GM08714 (cell line): Measurements from ENCODE around the gene DAB2IP.

Experiments
- H3K4me3 ChIP-seq: fragments of 200-500 bp; sonication (Bioruptor generic); 2 replicates; pipeline ENCODE4 v1.5.1; 2014; ENCODE audit warnings: mild to moderate bottlenecking, low read length, inconsistent platforms
- ZNF274 ChIP-seq: IDR thresholded peaks from 2 replicates; pipeline ENCODE4 v1.6.1; 2012; ENCODE audit warnings: mild to moderate bottlenecking, low read depth, low read length

Gene DAB2IP

DNA sequence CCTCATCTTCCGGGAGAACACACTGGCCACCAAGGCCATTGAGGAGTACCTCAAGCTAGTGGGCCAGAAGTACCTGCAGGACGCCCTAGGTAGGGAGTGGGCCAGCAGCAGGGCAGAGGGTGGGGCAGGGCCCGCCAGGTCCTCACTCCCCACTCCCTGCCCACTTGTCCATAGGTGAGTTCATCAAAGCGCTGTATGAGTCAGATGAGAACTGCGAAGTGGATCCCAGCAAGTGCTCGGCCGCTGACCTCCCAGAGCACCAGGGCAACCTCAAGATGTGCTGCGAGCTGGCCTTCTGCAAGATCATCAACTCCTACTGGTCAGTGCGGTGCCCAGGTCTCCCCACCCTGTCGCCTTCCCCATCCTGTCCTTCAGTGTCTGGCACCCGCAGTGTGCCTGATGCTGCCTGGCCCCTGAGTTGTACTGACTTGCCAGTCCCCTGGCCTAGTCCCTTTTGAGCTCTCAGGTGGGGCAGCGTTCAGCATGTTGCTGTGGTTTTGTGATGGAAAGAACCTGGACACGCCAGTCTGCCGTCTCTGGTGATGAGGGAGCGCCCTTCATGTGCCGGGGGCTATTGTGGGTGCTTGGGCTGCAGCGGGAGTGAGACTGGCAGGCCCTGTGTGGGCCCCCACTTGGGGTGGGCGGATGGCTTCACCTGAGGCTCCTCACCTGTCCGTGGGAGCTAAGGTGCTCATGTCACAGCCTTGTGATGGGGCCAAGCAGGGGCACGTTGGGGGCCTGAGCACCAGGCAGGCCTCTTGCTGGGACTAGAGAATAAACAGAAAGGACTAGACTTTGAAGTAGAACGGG, 112.3 kb downstream of the DAB2IP start:
- TF ChIP-seq ZNF274, result no peak
- no peak overlapping the region for H3K4me3 ChIP-seq

DNA sequence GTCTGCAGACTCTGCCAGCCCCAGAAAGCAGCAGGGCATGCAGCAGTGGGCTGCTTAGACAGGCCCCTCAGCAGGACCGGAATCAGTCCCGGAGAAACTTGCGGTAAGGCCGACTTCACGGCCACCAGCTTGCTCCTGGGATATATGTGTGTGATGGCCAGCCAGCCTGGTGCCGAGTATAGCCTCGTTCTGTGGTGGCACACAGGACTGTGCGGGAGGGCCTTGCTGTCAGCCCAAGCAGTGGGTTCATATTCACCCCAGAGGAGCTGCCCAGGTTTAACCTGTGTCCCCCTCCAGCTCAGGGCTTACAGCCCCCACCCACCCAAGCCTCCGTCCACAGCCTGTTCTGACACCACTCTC, 112.9 kb downstream of the DAB2IP start:
- no peak overlapping the region for H3K4me3 ChIP-seq
- TF ChIP-seq ZNF274, result no peak

DNA sequence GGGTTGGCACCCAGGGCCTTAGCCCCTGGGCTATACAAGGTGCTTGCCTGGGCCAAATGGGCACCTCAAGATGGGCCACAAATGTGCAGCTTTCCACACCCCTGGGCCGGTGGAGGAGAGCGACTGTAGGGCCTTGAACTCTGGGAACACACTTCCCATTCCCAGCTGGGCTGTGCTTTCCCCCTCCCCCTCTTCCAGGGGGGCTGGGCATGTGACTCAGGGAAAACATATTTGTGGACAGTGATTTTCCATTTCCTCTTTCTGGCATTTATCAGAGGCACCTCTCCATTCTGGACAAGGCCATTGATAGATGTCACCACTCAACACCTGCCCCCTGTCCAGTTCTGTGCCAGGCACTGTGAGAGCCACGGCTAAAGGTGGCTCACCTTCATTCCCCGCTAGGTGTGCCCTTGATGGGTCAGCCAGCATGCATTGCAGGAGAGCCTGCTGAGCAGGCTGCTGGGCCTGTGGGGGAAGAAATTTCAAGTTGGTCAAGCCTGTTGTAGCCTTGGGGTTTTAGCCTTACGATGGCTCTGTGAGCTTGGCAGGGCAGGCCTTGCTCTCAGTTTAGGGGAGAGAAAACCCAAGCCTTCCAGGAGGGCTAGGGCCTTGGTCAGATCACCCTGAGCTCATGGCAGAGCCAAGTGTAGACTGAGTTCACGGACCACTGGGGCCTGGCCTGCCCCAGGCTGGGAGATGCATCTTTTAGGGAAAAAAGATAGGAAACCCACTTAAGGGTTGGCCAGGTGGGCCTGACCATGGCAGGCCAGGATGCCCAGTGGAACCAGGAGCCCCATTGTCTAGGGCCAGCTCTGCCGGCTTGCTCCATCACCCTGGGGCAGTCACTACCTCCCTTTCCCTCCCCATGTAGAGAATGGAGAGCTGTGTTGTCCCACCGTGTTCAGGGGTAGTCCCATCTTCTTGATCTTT, 113.9 kb downstream of the DAB2IP start:
- TF ChIP-seq ZNF274, result no peak
- no peak overlapping the region for H3K4me3 ChIP-seq

DNA sequence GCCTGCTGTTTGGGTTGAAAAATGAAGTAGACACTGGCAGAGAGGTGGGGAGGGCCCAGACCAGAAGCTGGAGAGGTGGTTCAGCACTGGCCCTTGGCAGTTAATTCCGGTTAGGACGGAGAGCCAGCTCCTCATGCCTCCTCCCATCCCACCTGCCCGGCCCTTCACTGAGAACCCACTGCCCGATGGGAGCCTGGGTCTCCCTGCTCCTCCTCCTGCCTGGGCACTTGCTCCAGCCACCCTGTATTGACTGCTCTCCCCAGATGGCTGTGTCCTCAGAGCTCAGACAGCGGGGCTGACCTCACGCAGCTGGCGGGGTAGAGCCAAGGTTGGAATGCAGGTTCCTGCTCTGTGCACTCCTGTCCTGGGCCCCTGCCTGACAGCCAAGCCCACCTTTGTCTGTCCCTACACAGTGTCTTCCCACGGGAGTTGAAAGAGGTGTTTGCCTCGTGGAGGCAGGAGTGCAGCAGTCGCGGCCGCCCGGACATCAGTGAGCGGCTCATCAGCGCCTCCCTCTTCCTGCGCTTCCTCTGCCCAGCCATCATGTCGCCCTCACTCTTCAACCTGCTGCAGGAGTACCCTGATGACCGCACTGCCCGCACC, 114.7 kb downstream of the DAB2IP start:
- TF ChIP-seq ZNF274, result no peak
- H3K4me3 ChIP-seq, result no peak overlapping the region

DNA sequence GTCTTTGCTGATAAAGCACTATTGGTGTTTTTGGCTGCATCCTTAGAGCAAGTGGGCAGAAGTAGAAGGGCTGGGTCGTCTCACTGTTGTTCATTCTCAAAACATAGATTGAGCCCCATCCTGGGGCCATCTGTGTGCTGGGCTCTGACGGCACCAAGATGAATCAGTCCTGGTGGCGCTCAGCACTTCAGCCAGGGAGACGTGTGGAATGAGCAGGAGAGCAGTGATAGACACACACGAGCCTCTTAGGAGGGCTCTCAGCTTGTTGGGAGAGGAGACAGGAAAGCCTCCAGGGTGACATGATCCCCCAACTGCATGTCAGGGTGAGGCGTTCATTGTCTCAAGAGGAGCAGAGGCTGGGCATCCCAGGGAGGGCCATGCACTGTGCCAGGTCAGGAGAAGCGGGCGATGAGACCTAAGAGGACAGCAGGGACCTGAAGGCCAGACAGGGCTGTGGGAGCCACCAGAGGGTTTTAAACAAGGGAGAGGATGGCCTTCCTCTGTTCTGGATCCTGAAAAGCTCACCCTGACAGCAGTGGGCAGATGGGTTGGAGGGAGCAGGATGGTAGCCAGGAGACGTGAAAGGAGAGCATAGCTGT, 115.8 kb downstream of the DAB2IP start:
- H3K4me3 ChIP-seq, result no peak overlapping the region

DNA sequence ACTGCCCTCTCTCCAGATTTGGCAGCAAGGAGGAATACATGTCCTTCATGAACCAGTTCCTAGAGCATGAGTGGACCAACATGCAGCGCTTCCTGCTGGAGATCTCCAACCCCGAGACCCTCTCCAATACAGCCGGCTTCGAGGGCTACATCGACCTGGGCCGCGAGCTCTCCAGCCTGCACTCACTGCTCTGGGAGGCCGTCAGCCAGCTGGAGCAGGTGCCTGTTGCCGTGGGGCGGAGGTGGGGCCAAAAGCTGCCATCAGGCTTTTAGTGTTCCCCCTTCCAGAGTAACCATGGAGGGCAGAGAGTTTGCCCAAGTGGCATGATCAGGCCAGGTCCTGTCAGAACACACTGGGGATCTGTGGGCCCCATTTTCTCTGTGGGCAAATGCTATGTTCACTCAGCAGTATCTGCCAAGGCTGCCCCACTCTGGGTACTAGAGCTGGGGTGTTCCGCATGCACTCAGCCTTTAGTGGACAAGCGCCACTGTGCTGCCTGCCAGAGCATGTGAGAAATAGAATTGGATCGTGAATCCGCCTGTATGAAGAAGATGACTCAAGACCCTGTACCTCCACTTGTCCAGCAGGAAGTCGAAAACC, 117.1 kb downstream of the DAB2IP start:
- H3K4me3 ChIP-seq, result no peak overlapping the region
- TF ChIP-seq ZNF274, result no peak

More for the DNA sequence above, 115.8 kb downstream of the DAB2IP start:
- TF ChIP-seq ZNF274, result no peak

DNA sequence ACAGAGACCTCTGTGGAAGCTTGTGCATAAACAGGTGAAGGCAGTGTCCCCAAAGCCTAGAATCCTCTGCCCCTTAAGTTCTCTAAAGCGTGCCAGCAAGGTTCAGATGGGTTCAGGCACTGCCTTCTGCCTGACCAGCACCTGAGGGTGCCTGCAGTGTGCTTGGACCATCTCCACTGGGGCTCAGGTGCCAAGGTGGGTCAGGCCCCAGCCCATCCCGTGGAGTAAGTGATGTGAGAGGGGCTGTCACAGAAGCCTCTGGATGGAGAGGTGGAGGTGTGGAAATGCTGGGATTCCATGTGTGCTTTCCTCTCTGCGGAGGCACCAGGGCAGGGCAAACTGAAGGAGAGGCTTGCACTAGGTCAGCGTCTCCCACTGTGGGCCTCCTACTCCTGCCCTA, 118.5 kb downstream of the DAB2IP start:
- TF ChIP-seq ZNF274, result no peak
- H3K4me3 ChIP-seq, result no peak overlapping the region

DNA sequence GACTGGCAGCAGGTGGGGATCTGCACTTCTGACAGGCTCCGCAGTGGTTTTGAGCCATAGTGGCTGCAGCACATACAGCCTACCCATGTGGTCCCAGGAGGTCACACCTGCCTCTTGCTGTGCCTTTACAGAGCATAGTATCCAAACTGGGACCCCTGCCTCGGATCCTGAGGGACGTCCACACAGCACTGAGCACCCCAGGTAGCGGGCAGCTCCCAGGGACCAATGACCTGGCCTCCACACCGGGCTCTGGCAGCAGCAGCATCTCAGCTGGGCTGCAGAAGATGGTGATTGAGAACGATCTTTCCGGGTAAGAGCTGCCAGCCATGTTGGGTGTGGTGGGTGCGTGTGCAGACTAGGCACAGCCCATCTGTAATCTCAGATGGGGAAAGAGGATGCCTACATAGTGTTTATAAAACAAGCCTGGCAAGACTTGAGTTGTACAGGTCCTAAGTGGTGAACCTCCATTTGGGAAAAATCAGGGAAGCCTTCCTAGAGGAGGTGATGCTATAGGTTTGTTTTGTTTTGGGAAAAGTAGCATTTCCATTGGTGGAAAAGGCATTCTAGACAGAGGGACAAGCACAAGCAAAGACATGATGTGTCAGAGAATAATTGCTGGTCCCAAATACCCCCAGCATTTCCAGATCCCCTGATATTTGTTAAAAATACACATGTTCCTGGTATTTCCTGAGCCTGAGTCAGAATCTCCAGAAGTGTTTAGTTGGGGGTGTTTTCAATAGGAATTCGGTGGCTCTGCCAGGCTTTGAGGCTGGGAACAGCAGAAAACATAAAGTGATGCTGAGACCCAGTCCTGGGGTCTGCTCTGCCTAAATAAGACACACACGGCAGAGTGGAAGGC, 119.2 kb downstream of the DAB2IP start:
- H3K4me3 ChIP-seq, result no peak overlapping the region
- no peak for TF ChIP-seq ZNF274

DNA sequence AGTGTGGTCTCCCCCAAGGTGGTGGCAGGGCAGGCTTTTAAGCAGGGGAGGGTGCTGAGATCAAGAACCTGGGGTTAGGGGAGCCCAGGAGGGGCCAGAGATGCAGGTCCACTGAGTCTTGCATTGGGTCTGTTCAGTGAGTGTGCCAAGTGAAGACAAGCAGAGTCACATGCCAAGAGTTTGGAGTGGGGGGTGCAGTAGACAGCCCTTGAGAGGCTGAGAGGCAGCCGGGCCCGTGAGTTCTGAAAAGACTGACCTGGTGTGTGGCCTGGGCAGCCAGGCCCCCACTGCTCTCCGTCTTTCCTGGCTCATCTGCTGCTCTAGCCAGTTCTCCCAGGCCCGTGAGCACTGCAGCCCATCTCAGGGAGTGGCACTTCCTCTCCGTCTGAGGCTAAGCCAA, 120.0 kb downstream of the DAB2IP start:
- H3K4me3 ChIP-seq, result no peak overlapping the region
- TF ChIP-seq ZNF274, result no peak

DNA sequence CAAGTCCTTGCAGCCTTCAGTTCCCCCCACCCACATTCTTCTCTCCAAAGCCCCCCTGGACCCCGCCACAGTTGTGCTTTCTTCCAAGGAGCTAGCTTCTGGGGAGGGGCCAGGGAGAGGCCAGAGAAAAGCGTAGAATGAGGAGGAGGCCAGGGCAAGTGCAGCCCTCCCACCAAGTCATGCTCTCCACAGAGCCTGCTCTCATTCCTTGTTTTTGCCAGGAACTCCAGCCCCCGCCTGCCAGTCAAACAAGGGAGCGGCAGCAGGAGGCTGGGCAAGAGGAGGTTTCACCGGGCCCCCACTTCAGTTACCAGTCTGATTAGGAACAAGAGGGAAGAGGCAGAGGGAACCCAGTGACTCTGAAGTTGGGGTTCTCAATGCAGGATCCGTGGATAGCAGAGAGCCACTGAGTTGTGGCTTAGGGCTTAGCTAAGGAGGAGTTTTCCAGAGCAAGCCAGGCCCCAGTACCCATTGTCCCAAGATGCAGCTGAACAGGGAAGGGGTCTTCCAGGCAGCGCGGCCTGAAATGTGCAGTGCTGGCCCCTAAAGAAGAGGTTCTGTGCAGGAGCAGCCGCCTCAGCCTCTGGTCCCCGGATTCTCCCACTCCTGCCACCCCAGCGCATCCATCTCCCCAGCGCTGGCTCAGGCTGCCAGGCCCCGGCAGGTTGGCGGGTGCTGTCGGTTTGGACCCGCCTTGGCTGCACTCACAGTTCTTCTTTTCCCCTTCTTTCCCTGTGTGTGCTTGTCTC, 120.6 kb downstream of the DAB2IP start:
- TF ChIP-seq ZNF274, result no peak
- no peak overlapping the region for H3K4me3 ChIP-seq

DNA sequence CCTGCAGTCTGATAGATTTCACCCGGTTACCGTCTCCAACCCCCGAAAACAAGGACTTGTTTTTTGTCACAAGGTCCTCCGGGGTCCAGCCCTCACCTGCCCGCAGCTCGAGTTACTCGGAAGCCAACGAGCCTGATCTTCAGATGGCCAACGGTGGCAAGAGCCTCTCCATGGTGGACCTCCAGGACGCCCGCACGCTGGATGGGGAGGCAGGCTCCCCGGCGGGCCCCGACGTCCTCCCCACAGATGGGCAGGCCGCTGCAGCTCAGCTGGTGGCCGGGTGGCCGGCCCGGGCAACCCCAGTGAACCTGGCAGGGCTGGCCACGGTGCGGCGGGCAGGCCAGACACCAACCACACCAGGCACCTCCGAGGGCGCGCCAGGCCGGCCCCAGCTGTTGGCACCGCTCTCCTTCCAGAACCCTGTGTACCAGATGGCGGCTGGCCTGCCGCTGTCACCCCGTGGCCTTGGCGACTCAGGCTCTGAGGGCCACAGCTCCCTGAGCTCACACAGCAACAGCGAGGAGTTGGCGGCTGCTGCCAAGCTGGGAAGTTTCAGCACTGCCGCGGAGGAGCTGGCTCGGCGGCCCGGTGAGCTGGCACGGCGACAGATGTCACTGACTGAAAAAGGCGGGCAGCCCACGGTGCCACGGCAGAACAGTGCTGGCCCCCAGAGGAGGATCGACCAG, 121.3 kb downstream of the DAB2IP start:
- TF ChIP-seq ZNF274, result no peak

DNA sequence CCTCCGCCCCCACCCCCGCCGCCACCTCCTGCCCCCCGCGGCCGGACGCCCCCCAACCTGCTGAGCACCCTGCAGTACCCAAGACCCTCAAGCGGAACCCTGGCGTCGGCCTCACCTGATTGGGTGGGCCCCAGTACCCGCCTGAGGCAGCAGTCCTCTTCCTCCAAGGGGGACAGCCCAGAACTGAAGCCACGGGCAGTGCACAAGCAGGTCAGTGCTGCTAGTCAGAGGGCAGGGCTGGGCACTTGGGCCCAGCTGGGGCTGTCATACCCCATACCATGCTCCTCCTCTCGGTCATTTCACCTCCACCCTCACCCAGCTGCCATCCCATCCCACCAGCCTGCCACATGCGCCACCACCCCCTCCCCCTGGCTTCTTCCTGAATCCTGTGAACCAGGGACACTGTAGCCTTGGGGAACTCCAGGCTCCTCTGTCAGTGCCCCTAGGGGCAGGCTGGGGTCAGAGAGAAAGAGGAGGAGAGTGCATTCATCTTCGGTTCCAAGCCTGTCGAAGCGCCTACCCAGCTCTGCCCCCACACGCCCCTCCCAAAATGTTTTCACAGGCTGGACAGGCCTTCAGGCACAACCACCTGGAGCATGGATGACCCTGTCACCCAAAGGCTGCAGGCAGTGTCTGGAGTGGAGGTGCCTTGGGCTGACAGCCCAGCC, 122.0 kb downstream of the DAB2IP start:
- TF ChIP-seq ZNF274, result no peak
- H3K4me3 ChIP-seq, result no peak overlapping the region

More for the DNA sequence above, 121.3 kb downstream of the DAB2IP start:
- no peak overlapping the region for H3K4me3 ChIP-seq
